ENCODE results near the gene ANKRD55.

Gene ANKRD55

DNA sequence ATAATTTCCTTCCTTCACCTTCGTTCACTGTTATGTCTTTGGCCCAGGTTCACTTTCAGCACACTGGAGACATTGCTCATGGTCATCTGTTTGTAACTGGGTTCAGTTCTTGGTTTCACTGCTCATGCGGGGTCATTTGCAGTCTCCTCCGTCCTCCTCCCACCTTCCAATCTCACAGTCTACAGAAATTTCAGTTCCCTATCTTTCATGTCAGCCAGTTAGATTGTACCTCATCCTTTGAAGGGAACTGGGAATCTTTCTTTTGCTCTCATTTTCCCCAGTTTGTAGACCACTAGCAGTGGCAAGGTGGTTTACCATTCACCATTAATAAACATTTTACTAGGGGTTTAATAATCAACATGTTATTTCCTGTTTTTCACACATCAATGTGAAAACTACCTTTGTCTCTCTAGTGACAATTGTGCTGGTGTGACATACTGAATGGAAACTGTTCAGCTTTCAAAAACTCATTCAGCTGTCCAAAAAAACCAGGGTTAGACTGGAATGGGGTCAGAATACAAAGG is 137.5 kb downstream of the ANKRD55 start:
- Histone ChIP-seq H3K36me3 (ENCODE audit: control insufficient read depth in 2 of 2, insufficient read depth in 1 of 2, low read length in 2 of 2) (no peaks in the 10 kb centered on the region), H3K4me1 (ENCODE audit: control insufficient read depth, insufficient read depth, low read length) (peaks cover 7% of the 10 kb centered on the region; the same call in 1 of the 2 replicates), H3K27ac (ENCODE audit: extremely low read depth, low read depth, low read length) (no peak overlapping the region), H3K4me3 (ENCODE audit: low read depth, low read length) (no peak overlapping the region), H3K9me3 (ENCODE audit: control insufficient read depth, insufficient read depth, low read depth, low read length) (no peaks in the 10 kb centered on the region)
- TF ChIP-seq, protein P1, sequence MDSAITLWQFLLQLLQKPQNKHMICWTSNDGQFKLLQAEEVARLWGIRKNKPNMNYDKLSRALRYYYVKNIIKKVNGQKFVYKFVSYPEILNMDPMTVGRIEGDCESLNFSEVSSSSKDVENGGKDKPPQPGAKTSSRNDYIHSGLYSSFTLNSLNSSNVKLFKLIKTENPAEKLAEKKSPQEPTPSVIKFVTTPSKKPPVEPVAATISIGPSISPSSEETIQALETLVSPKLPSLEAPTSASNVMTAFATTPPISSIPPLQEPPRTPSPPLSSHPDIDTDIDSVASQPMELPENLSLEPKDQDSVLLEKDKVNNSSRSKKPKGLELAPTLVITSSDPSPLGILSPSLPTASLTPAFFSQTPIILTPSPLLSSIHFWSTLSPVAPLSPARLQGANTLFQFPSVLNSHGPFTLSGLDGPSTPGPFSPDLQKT (IDR thresholded peaks at IDR 0.05; ENCODE audit: borderline replicate concordance, low read depth, low read length), result no peak
- no peak for TF ChIP-seq ZNF221 (tag by site-specific recombination; IDR thresholded peaks at IDR 0.05; ENCODE audit: borderline replicate concordance)
- TF ChIP-seq ZNF366 (tag by site-specific recombination; conservative IDR thresholded peaks at IDR 0.05), result no peak
- TF ChIP-seq, protein P2, sequence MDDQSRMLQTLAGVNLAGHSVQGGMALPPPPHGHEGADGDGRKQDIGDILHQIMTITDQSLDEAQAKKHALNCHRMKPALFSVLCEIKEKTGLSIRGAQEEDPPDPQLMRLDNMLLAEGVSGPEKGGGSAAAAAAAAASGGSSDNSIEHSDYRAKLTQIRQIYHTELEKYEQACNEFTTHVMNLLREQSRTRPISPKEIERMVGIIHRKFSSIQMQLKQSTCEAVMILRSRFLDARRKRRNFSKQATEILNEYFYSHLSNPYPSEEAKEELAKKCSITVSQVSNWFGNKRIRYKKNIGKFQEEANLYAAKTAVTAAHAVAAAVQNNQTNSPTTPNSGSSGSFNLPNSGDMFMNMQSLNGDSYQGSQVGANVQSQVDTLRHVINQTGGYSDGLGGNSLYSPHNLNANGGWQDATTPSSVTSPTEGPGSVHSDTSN (CRISPR knock-in tag; IDR thresholded peaks at IDR 0.05), result no peak
- no peak for TF ChIP-seq BCL11B (tag by site-specific recombination; IDR thresholded peaks at IDR 0.05; ENCODE audit: low read depth)
- TF ChIP-seq, protein P3, sequence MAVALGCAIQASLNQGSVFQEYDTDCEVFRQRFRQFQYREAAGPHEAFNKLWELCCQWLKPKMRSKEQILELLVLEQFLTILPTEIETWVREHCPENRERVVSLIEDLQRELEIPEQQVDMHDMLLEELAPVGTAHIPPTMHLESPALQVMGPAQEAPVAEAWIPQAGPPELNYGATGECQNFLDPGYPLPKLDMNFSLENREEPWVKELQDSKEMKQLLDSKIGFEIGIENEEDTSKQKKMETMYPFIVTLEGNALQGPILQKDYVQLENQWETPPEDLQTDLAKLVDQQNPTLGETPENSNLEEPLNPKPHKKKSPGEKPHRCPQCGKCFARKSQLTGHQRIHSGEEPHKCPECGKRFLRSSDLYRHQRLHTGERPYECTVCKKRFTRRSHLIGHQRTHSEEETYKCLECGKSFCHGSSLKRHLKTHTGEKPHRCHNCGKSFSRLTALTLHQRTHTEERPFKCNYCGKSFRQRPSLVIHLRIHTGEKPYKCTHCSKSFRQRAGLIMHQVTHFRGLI (tag by site-specific recombination; IDR thresholded peaks at IDR 0.05), result no peak
- TF ChIP-seq ZNF211 (tag by site-specific recombination; IDR thresholded peaks at IDR 0.05; ENCODE audit: low read depth), result no peak
- TF ChIP-seq ZNF548 (tag by site-specific recombination; IDR thresholded peaks at IDR 0.05), result no peak
- TF ChIP-seq ZNF843 (tag by site-specific recombination; IDR thresholded peaks at IDR 0.05), result no peak
- TF ChIP-seq ZNF48 (tag by site-specific recombination; IDR thresholded peaks at IDR 0.05), result no peak
- no peak for TF ChIP-seq GFI1B (tag by site-specific recombination; IDR thresholded peaks at IDR 0.05)
- no peak for TF ChIP-seq ZNF571 (tag by site-specific recombination; IDR thresholded peaks at IDR 0.05)
- TF ChIP-seq ZNF426 (tag by site-specific recombination; IDR thresholded peaks at IDR 0.05), result no peak
- TF ChIP-seq ZNF501 (tag by site-specific recombination; IDR thresholded peaks at IDR 0.05), result no peak
- no peak for TF ChIP-seq ZNF239 (tag by site-specific recombination; IDR thresholded peaks at IDR 0.05)
- TF ChIP-seq YY2 (tag by site-specific recombination; IDR thresholded peaks at IDR 0.05), result no peak
- TF ChIP-seq WT1 (tag by site-specific recombination; IDR thresholded peaks at IDR 0.05), result no peak
- TF ChIP-seq OSR2 (tag by site-specific recombination; IDR thresholded peaks at IDR 0.05), result no peak
- no peak for TF ChIP-seq MEIS1 (CRISPR knock-in tag; IDR thresholded peaks at IDR 0.05; ENCODE audit: borderline replicate concordance)
- POLR2A ChIA-PET, result no interaction called here
- CTCF ChIA-PET, result no interaction called here

DNA sequence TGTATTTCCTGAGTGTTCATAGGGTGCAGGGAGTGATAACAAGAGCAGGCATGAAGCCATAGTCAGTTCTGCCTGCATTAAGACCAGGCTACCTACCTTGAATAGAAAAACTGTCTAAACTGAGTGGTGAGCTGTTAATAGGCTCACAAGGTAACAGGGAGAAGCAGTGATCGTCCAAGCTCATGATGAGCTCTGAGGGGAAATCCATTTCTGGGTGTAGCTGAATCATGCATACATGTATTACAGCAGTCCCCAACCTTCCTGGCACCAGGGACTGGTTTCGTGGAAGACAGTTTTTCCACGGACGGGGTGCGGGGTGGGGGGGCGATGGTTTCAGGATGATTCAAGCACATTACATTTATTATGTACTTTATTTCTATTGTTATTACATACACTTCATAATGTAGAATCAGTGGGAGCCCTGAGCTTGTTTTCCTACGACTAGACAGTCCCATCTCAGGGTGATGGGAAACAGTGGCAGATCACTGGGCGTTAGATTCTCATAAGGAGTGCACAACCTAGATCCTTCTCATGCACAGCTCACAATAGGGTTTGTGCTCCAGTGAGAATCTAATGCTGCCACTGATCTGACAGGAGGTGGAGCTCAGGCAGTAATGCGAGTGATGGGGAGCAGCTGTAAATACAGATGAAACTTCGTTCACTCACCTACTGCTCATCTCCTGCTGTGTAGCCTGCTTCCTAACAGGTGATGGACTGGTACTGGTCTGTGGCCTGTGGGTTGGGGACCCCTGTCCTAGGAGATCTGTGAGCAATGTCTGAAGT is 138.4 kb downstream of the ANKRD55 start:
- POLR2A ChIA-PET, result interaction anchor here (1.8 kb wide), 1 partner anchor 100 kb away, joined by 4 read pairs; the partner anchor contains the start of gene IL6ST

More for the DNA sequence above, 138.4 kb downstream of the ANKRD55 start:
- TF ChIP-seq ZNF501 (tag by site-specific recombination; IDR thresholded peaks at IDR 0.05), result no peak
- TF ChIP-seq ZFHX2 (tag by site-specific recombination; conservative IDR thresholded peaks at IDR 0.05), result no peak
- TF ChIP-seq, protein P4, sequence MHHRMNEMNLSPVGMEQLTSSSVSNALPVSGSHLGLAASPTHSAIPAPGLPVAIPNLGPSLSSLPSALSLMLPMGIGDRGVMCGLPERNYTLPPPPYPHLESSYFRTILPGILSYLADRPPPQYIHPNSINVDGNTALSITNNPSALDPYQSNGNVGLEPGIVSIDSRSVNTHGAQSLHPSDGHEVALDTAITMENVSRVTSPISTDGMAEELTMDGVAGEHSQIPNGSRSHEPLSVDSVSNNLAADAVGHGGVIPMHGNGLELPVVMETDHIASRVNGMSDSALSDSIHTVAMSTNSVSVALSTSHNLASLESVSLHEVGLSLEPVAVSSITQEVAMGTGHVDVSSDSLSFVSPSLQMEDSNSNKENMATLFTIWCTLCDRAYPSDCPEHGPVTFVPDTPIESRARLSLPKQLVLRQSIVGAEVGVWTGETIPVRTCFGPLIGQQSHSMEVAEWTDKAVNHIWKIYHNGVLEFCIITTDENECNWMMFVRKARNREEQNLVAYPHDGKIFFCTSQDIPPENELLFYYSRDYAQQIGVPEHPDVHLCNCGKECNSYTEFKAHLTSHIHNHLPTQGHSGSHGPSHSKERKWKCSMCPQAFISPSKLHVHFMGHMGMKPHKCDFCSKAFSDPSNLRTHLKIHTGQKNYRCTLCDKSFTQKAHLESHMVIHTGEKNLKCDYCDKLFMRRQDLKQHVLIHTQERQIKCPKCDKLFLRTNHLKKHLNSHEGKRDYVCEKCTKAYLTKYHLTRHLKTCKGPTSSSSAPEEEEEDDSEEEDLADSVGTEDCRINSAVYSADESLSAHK (tag by site-specific recombination; IDR thresholded peaks at IDR 0.05), result no peak
- TF ChIP-seq, protein P5, sequence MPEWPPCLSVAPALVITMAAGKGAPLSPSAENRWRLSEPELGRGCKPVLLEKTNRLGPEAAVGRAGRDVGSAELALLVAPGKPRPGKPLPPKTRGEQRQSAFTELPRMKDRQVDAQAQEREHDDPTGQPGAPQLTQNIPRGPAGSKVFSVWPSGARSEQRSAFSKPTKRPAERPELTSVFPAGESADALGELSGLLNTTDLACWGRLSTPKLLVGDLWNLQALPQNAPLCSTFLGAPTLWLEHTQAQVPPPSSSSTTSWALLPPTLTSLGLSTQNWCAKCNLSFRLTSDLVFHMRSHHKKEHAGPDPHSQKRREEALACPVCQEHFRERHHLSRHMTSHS (tag by site-specific recombination; IDR thresholded peaks at IDR 0.05), result no peak
- Histone ChIP-seq H3K27ac (ENCODE audit: extremely low read depth, low read depth, low read length) (no peak overlapping the region), H3K36me3 (ENCODE audit: control insufficient read depth in 2 of 2, insufficient read depth in 1 of 2, low read length in 2 of 2) (no peaks in the 10 kb centered on the region), H3K4me3 (ENCODE audit: low read depth, low read length) (no peak overlapping the region), H3K4me1 (ENCODE audit: control insufficient read depth, insufficient read depth, low read length) (peaks cover 7% of the 10 kb centered on the region; the same call in 1 of the 2 replicates), H3K9me3 (ENCODE audit: control insufficient read depth, insufficient read depth, low read depth, low read length) (no peaks in the 10 kb centered on the region)
- CTCF ChIA-PET, result interaction anchor here (1.1 to 1.2 kb wide), 2 partner anchors 8 to 107 kb away, joined by 3 read pairs; no protein-coding TSS in a partner anchor

All from HEK293 (cell line).